HepG2 (cell line): ENCODE results near the gene OLFM4. TPM values are rescaled to one million over a fixed set of nuclear protein-coding genes. Genes with fewer than 3 reads are reported as not detected.

Experiments used
- ATAC-seq: fragments of 200-7000 bp; cut with Tn5 transposase; 3 replicates; pipeline ENCODE4 v1.9.1; 2020; ENCODE audit warnings: mild to moderate bottlenecking, moderate library complexity
- BruUV-seq: library from RNA; stranded (reverse); fragments of 400-500 nt; replicated peaks from 2 replicates; lab custom pipeline; 2021; lab: Mats Ljungman, UMichigan
- CTCF ChIA-PET: fragments of 300-600 bp; formaldehyde crosslinking; extraction: SDS; loops from one replicate; lab custom pipeline; 2021; ENCODE audit warnings: low total read pairs, inconsistent platforms, low intra/inter-chr PET ratio; lab: Yijun Ruan, JAX
- POLR2A ChIA-PET: fragments of 350-600 bp; sonication (Branson Sonifier 250); formaldehyde crosslinking; loops from one replicate; lab custom pipeline; 2020; ENCODE audit warnings: antibody characterized with exemption, inconsistent platforms; lab: Yijun Ruan, JAX
- DNase-seq: peaks from one replicate; pipeline ENCODE4 v3.0.0-alpha.2; 2015; ENCODE audit warnings: low spot score
- FAIRE-seq: peaks from 3 replicates; lab custom pipeline; 2011; peaks lifted over from hg19 to GRCh38; lab: Jason Lieb, UNC
- H2AFZ ChIP-seq: one replicate; pipeline ENCODE4 v1.6.1; 2011; ENCODE audit warnings: low read length, inconsistent platforms
- H3K27ac ChIP-seq: fragments of 300-600 bp; 3 replicates; pipeline ENCODE4 v1.8.0; 2011; ENCODE audit warnings: mixed run types, mild to moderate bottlenecking, mixed read lengths, low read length, inconsistent platforms; ENCODE audit not compliant: insufficient read depth; ENCODE audit errors: extremely low read length
- H3K27me3 ChIP-seq, 2 experiments: fragments of 200-600 bp in 1 of 2; 2 replicates in 1 of 2; 3 replicates in 1 of 2; pipeline versions ENCODE4 v1.6.0 to v1.8.0; 2011; ENCODE audit warnings: low read length in 2 of 2, mild to moderate bottlenecking in 2 of 2, moderate library complexity in 2 of 2, inconsistent platforms in 1 of 2; ENCODE audit not compliant: insufficient read depth in 2 of 2, control insufficient read depth in 1 of 2
- H3K36me3 ChIP-seq, 2 experiments: fragments of 200-600 bp in 1 of 2; replicated peaks in 1 of 2; 2 replicates in 1 of 2; 3 replicates in 1 of 2; pipeline versions ENCODE4 v1.5.1 to v1.8.0; 2011; ENCODE audit warnings: low read length in 2 of 2, inconsistent platforms in 1 of 2; ENCODE audit not compliant: insufficient read depth in 2 of 2, control insufficient read depth in 1 of 2
- H3K4me1 ChIP-seq: 2 replicates; pipeline ENCODE4 v1.5.1; 2012; ENCODE audit warnings: low read length, inconsistent platforms; ENCODE audit not compliant: insufficient read depth
- H3K4me2 ChIP-seq: 2 replicates; pipeline ENCODE4 v1.6.0; 2011; ENCODE audit warnings: low read depth, low read length, inconsistent platforms
- H3K4me3 ChIP-seq, 3 experiments: fragments of 200-600 bp in 1 of 3; sonication (generic), shearing (Covaris generic) in 1 of 3; replicated peaks in 1 of 3; 2 replicates each; pipeline ENCODE4 v1.5.1; 2011 to 2016; ENCODE audit warnings: low read length in 3 of 3, inconsistent platforms in 2 of 3, low read depth in 2 of 3, mild to moderate bottlenecking in 2 of 3, control low read depth in 1 of 3, mixed read lengths in 1 of 3; ENCODE audit not compliant: insufficient read depth in 1 of 3
- H3K79me2 ChIP-seq: one replicate; pipeline ENCODE4 v1.6.1; 2011; ENCODE audit warnings: low read length, inconsistent platforms; ENCODE audit not compliant: insufficient read depth
- H3K9ac ChIP-seq: 2 replicates; pipeline ENCODE4 v1.6.0; 2011; ENCODE audit warnings: mild to moderate bottlenecking, low read depth, low read length, inconsistent platforms; ENCODE audit not compliant: insufficient read depth
- H3K9me3 ChIP-seq: 2 replicates; pipeline ENCODE4 v1.5.1; 2012; ENCODE audit warnings: mild to moderate bottlenecking, low read length
- H4K20me1 ChIP-seq: 2 replicates; pipeline ENCODE4 v1.6.0; 2011; ENCODE audit warnings: inconsistent platforms, mild to moderate bottlenecking, low read length, moderate library complexity; ENCODE audit not compliant: insufficient read depth
- FIP1L1 ChIP-seq: fragments of 200-400 bp; formaldehyde crosslinking; IDR thresholded peaks from 2 replicates; pipeline ENCODE4 v1.6.1; 2018; ENCODE audit warnings: low read depth, mild to moderate bottlenecking, low read length, moderate library complexity, borderline replicate concordance; ENCODE audit not compliant: insufficient read depth
- FOXK2 ChIP-seq: fragments of 450-650 bp; IDR thresholded peaks from 2 replicates; pipeline ENCODE4 v1.6.1; 2016
- KDM3A ChIP-seq: IDR thresholded peaks from 2 replicates; pipeline ENCODE4 v1.6.1; 2018; ENCODE audit warnings: low read depth, missing compliant biosample characterization
- MIER3 ChIP-seq: IDR thresholded peaks from 2 replicates; pipeline ENCODE4 v1.6.1; 2016; ENCODE audit warnings: missing compliant biosample characterization, borderline replicate concordance
- MTA1 ChIP-seq: sonication (generic); formaldehyde crosslinking; IDR thresholded peaks from 2 replicates; pipeline ENCODE4 v1.4.0; 2020; ENCODE audit warnings: missing genetic modification reagents, mild to moderate bottlenecking, borderline replicate concordance
- SALL1 ChIP-seq: sonication (generic); formaldehyde crosslinking; IDR thresholded peaks from 2 replicates; pipeline ENCODE4 v1.8.0; 2022; ENCODE audit warnings: mild to moderate bottlenecking, missing genetic modification reagents
- SNRNP70 ChIP-seq: fragments of 200-400 bp; formaldehyde crosslinking; IDR thresholded peaks from 2 replicates; pipeline ENCODE4 v1.6.1; 2017; ENCODE audit warnings: mild to moderate bottlenecking, low read depth, low read length, moderate library complexity
- ZKSCAN8 ChIP-seq: IDR thresholded peaks from 2 replicates; pipeline ENCODE4 v1.6.1; 2016; ENCODE audit warnings: borderline replicate concordance, missing genetic modification reagents, missing compliant biosample characterization
- ZNF382 ChIP-seq: sonication (generic); formaldehyde crosslinking; IDR thresholded peaks from 2 replicates; pipeline ENCODE4 v1.5.0; 2020; ENCODE audit warnings: missing genetic modification reagents, mild to moderate bottlenecking, borderline replicate concordance
- ZNF546 ChIP-seq: sonication (generic); formaldehyde crosslinking; conservative IDR thresholded peaks from 2 replicates; pipeline ENCODE4 v1.8.1; 2023; ENCODE audit warnings: mild to moderate bottlenecking, missing genetic modification reagents
- ZNF747 ChIP-seq: sonication (generic); formaldehyde crosslinking; IDR thresholded peaks from 2 replicates; pipeline ENCODE4 v1.8.1; 2023; ENCODE audit warnings: missing genetic modification reagents, mild to moderate bottlenecking, borderline replicate concordance
- WGBS: methylation state at CpG from one replicate; pipeline ENCODE4 v1.1.6; 2017; ENCODE audit warnings: low lambda C conversion rate; 5-methylcytosine and 5-hydroxymethylcytosine counted together
- in situ Hi-C: cut with HindIII; loops from 2 replicates; pipeline ENCODE4 v1.10.0; 2017; ENCODE audit warnings: low pct_unique_long_range_greater_than_20kb; ENCODE audit not compliant: extremely low pct_ligation_motif_present
- intact Hi-C: fragments of 100-400 bp; cut with micrococcal nuclease; formaldehyde crosslinking; loops from one replicate; pipeline ENCODE4 v1.10.0; 2022; ENCODE audit not compliant: unreplicated experiment
- polyA plus RNA-seq, 8 experiments: library from polyadenylated mRNA; depleted of rRNA in 3 of 8; stranded (reverse) in 7 of 8; unstranded in 1 of 8; fragments of >200 nt; fragmentation: Illumina TruSeq in 4 of 8; extraction: Trizol in 4 of 8; gene quantifications; 2 replicates each; pipeline versions ENCODE4 v1.2.1 to v1.2.3, GENCODE V29; 2011 to 2016; ENCODE audit warnings: low read depth in 4 of 8, missing spikeins in 1 of 8, mixed read lengths in 1 of 8; ENCODE audit not compliant: insufficient read depth in 1 of 8
- total RNA-seq, 5 experiments: library from RNA; depleted of rRNA; stranded (reverse); fragments of >200 nt; fragmentation: Illumina TruSeq; extraction: Trizol; gene quantifications; 2 replicates each; pipeline ENCODE4 v1.2.3, GENCODE V29; 2016; ENCODE audit warnings: low read depth in 1 of 5
- TF ChIP-seq, protein P1 (sequence below): sonication (generic); formaldehyde crosslinking; IDR thresholded peaks from 2 replicates; pipeline ENCODE4 v1.5.1; 2020; ENCODE audit warnings: missing genetic modification reagents, mild to moderate bottlenecking, borderline replicate concordance
- TF ChIP-seq, protein P2 (sequence below): fragments of 450-650 bp; IDR thresholded peaks from 2 replicates; pipeline ENCODE4 v1.6.1; 2017
- TF ChIP-seq, protein P3 (sequence below): sonication (generic); formaldehyde crosslinking; IDR thresholded peaks from 2 replicates; pipeline ENCODE4 v1.5.0; 2020; ENCODE audit warnings: missing genetic modification reagents

Gene OLFM4
- total and polyA plus RNA-seq, 2 of the 13 experiments (the other 11 are each of a cell fraction or from before 2014, with no cell fraction given) = not detected

DNA sequence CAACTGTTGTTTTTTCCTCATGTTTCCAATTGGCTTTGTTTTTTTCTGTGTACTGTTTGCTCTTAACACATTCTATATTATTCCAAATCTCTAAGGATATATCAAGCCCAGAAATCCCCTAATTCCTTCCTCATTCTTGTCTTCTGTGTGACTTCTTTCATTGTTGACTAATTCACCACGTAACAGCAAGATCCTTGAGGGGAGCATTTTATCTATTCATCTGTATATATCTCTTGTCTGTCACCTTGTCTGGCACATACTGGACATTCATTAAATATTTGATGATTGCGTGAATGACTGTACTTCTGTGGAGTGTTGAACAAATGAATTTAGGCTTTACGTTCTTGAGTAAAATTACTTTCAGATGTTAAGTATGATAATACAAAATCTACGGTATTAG, 44.8 kb upstream of the OLFM4 start (continued):
- TF ChIP-seq ZKSCAN8 (no peak), ZNF546 (CRISPR knock-in tag) (no peak), KDM3A (CRISPR knock-in tag) (no peak), ZNF382 (CRISPR knock-in tag) (no peak), SNRNP70 (no peak), ZNF747 (CRISPR knock-in tag) (no peak), MIER3 (no peak), FIP1L1 (no peak), MTA1 (CRISPR knock-in tag) (no peak)
- TF ChIP-seq, protein P1, sequence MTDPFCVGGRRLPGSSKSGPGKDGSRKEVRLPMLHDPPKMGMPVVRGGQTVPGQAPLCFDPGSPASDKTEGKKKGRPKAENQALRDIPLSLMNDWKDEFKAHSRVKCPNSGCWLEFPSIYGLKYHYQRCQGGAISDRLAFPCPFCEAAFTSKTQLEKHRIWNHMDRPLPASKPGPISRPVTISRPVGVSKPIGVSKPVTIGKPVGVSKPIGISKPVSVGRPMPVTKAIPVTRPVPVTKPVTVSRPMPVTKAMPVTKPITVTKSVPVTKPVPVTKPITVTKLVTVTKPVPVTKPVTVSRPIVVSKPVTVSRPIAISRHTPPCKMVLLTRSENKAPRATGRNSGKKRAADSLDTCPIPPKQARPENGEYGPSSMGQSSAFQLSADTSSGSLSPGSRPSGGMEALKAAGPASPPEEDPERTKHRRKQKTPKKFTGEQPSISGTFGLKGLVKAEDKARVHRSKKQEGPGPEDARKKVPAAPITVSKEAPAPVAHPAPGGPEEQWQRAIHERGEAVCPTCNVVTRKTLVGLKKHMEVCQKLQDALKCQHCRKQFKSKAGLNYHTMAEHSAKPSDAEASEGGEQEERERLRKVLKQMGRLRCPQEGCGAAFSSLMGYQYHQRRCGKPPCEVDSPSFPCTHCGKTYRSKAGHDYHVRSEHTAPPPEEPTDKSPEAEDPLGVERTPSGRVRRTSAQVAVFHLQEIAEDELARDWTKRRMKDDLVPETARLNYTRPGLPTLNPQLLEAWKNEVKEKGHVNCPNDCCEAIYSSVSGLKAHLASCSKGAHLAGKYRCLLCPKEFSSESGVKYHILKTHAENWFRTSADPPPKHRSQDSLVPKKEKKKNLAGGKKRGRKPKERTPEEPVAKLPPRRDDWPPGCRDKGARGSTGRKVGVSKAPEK (CRISPR knock-in tag) = no peak
- TF ChIP-seq, all 625 proteins: peak for 0

DNA sequence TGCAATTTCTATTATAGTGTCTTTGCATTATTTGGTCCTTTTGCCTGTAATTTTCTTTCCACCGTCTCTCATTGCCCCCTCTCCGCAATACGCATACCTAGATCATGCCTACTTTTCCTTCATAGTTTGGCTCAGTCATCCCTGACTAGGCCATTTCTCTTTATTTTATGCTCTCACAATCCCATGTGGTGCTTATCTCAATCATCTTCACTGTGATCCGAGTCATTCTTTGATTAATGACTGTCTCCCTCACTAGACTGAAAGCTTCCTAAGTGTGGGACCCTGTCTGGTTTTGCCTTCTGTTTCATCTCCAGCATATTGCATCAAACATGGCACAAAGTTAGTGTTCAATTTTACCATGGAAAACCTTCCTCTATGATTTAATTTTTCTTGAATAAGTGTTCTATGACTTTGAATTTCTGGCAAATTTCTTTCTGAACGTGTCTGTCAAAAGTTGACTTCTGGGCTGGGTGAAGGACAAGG, 43.7 kb upstream of the OLFM4 start:
- H3K27me3 ChIP-seq = no peaks in the 10 kb centered on the region
- FAIRE-seq = no peak
- no TSS peak for BruUV-seq
- ChIA-PET CTCF (no interaction called here), POLR2A (no interaction called here)
- no peaks in the 10 kb centered on the region for H3K9me3 ChIP-seq
- no peaks in the 10 kb centered on the region for H3K36me3 ChIP-seq
- 48% methylated on average over 5 of the region's 5 CpGs for WGBS
- no peaks in the 10 kb centered on the region for H4K20me1 ChIP-seq
- no peak overlapping the region for H3K4me3 ChIP-seq
- no peaks in the 10 kb centered on the region for H3K4me1 ChIP-seq
- H3K27ac ChIP-seq = no peak overlapping the region
- no peak overlapping the region for H3K4me2 ChIP-seq
- no peak overlapping the region for H3K9ac ChIP-seq
- no peak for ATAC-seq
- DNase-seq = no peak
- in situ Hi-C loops = no loop called here
- intact Hi-C loops = no loop called here
- H2AFZ ChIP-seq = no peak overlapping the region
- no peaks in the 10 kb centered on the region for H3K79me2 ChIP-seq
- TF ChIP-seq SALL1 = no peak
- TF ChIP-seq, protein P2, sequence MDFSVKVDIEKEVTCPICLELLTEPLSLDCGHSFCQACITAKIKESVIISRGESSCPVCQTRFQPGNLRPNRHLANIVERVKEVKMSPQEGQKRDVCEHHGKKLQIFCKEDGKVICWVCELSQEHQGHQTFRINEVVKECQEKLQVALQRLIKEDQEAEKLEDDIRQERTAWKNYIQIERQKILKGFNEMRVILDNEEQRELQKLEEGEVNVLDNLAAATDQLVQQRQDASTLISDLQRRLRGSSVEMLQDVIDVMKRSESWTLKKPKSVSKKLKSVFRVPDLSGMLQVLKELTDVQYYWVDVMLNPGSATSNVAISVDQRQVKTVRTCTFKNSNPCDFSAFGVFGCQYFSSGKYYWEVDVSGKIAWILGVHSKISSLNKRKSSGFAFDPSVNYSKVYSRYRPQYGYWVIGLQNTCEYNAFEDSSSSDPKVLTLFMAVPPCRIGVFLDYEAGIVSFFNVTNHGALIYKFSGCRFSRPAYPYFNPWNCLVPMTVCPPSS = no peak
- TF ChIP-seq, protein P3, sequence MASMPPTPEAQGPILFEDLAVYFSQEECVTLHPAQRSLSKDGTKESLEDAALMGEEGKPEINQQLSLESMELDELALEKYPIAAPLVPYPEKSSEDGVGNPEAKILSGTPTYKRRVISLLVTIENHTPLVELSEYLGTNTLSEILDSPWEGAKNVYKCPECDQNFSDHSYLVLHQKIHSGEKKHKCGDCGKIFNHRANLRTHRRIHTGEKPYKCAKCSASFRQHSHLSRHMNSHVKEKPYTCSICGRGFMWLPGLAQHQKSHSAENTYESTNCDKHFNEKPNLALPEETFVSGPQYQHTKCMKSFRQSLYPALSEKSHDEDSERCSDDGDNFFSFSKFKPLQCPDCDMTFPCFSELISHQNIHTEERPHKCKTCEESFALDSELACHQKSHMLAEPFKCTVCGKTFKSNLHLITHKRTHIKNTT (CRISPR knock-in tag) = no peak
- no peak for TF ChIP-seq FOXK2
